Ramos (cell line): Measurements from ENCODE around the gene CDH20.
"Not testable (repeated sequence)": the region's sequence is repeated elsewhere in the genome, so short reads cannot be mapped to it uniquely, and the experiment has no call there.

Experiments
- in situ Hi-C: fragments of 300-500 bp; cut with MboI; formaldehyde crosslinking; loops from one replicate; pipeline ENCODE4 v1.14.3; 2022; ENCODE audit warnings: low sequenced_read_pairs; ENCODE audit not compliant: unreplicated experiment

The CDH20 gene

GRCh38 chr18:61337527-61337926 is 4.3 kb downstream of the CDH20 start:
- in situ Hi-C loops, result no loop called here

- in situ Hi-C loops, result no loop called here
Measured at GRCh38 chr18:61340148-61340547, 6.9 kb downstream of the CDH20 start.

- in situ Hi-C loops, result no loop called here
Measured at GRCh38 chr18:61348230-61348629, 15.0 kb downstream of the CDH20 start.

- in situ Hi-C loops, result no loop called here
Measured at GRCh38 chr18:61350578-61350977, 17.3 kb downstream of the CDH20 start.

- in situ Hi-C loops, result no loop called here
Measured at GRCh38 chr18:61352059-61352458, 18.8 kb downstream of the CDH20 start.

GRCh38 chr18:61352611-61353010 is 19.4 kb downstream of the CDH20 start:
- in situ Hi-C loops, result no loop called here

- in situ Hi-C loops, result no loop called here
Measured at GRCh38 chr18:61360404-61361383, 27.5 kb downstream of the CDH20 start.

GRCh38 chr18:61362511-61362910 is 29.3 kb downstream of the CDH20 start:
- in situ Hi-C loops, result no loop called here

GRCh38 chr18:61364953-61365352 is 31.7 kb downstream of the CDH20 start:
- in situ Hi-C loops, result no loop called here

GRCh38 chr18:61368001-61368400 is 34.8 kb downstream of the CDH20 start:
- in situ Hi-C loops, result no loop called here

- in situ Hi-C loops, result not testable (repeated sequence)
Measured at GRCh38 chr18:61369671-61370070, 36.4 kb downstream of the CDH20 start.

- in situ Hi-C loops, result no loop called here
Measured at GRCh38 chr18:61371111-61371510, 37.9 kb downstream of the CDH20 start.

GRCh38 chr18:61379827-61380226 is 46.6 kb downstream of the CDH20 start:
- in situ Hi-C loops, result no loop called here

- in situ Hi-C loops, result no loop called here
Measured at GRCh38 chr18:61388010-61388409, 54.8 kb downstream of the CDH20 start.

- in situ Hi-C loops, result no loop called here
Measured at GRCh38 chr18:61394983-61395382, 61.8 kb downstream of the CDH20 start.

GRCh38 chr18:61397222-61397621 is 64.0 kb downstream of the CDH20 start:
- in situ Hi-C loops, result no loop called here

GRCh38 chr18:61398961-61399705 is 65.9 kb downstream of the CDH20 start:
- in situ Hi-C loops, result no loop called here

- in situ Hi-C loops, result no loop called here
Measured at GRCh38 chr18:61400016-61400635, 66.9 kb downstream of the CDH20 start.

- in situ Hi-C loops, result no loop called here
Measured at GRCh38 chr18:61400716-61401115, 67.5 kb downstream of the CDH20 start.

GRCh38 chr18:61402726-61403125 is 69.5 kb downstream of the CDH20 start:
- in situ Hi-C loops, result no loop called here

- in situ Hi-C loops, result no loop called here
Measured at GRCh38 chr18:61413396-61413795, 80.2 kb downstream of the CDH20 start.
